ENCODE results near the gene CDKN2B-AS1.

- TF ChIP-seq CTCF (conservative IDR thresholded peaks at IDR 0.05; ENCODE audit: low read depth in 2 of 2) (no peak), EZH2 (IDR thresholded peaks at IDR 0.05; ENCODE audit: low read depth, unreplicated experiment) (no peak), EZH2phosphoT487 (IDR thresholded peaks at IDR 0.05; ENCODE audit: unreplicated experiment) (no peak), POLR2AphosphoS5 (IDR thresholded peaks at IDR 0.05; ENCODE audit: low read depth) (no peak), NANOG (IDR thresholded peaks at IDR 0.05; ENCODE audit: borderline replicate concordance) (no peak), CREB1 (CRISPR knock-in tag; IDR thresholded peaks at IDR 0.05; ENCODE audit: low read depth) (no peak), REST (IDR thresholded peaks at IDR 0.05; ENCODE audit: unreplicated experiment) (no peak), STAT1 (IDR thresholded peaks at IDR 0.05; ENCODE audit: unreplicated experiment) (no peak), JUNB (IDR thresholded peaks at IDR 0.05; ENCODE audit: unreplicated experiment) (no peak), ZNF331 (CRISPR knock-in tag; IDR thresholded peaks at IDR 0.05; ENCODE audit: low read depth) (no peak), ETS1 (IDR thresholded peaks at IDR 0.05) (no peak), ZNF114 (CRISPR knock-in tag; IDR thresholded peaks at IDR 0.05) (no peak), ZNF462 (CRISPR knock-in tag; IDR thresholded peaks at IDR 0.05) (no peak)
Observed at GRCh38 chr9:22028394-22028793, 33.8 kb downstream of the CDKN2B-AS1 start.

Data from GM23338 (cell line).